Inflammatory macrophage treated with lipopolysaccharide for 4 hours (primary cell): ENCODE data around the gene PWWP2B.
"Not testable (repeated sequence)": the region's sequence is repeated elsewhere in the genome, so short reads cannot be mapped to it uniquely, and the experiment has no call there.

Experiments
- DNase-seq: peaks from one replicate; pipeline ENCODE4 v3.0.0-alpha.2; 2020

PWWP2B gene

GRCh38 chr10:132382231-132382922 lies 14.6 kb upstream of the PWWP2B start:
- DNase-seq = no peak

DNA sequence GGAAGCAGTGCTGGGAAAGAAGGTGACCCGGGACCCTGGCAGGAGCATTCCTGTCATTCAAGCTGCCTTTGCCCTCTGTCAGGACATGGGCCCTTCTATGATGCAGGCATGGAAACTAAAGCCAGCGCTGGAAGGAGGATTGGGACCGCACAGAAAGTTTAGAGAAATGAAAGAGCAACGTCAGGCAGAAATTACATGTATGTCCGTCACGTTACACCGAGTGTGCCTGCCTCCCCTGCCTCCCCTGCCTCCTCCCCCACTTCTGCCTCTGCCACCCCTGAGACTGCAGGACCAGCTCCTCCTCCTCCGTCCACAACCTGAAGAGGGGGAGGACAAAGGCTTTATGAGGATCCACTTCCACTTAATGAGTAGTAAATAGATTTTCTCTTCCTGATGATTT lies 13.9 kb upstream of the PWWP2B start:
- DNase-seq = peak; percentile 15

- no peak for DNase-seq
Measured at GRCh38 chr10:132383751-132384196, 13.2 kb upstream of the PWWP2B start.

- DNase-seq = no peak
Measured at GRCh38 chr10:132384618-132385388, 12.2 kb upstream of the PWWP2B start.

GRCh38 chr10:132385389-132385667 lies 11.7 kb upstream of the PWWP2B start:
- peak; percentile 24 for DNase-seq

DNA sequence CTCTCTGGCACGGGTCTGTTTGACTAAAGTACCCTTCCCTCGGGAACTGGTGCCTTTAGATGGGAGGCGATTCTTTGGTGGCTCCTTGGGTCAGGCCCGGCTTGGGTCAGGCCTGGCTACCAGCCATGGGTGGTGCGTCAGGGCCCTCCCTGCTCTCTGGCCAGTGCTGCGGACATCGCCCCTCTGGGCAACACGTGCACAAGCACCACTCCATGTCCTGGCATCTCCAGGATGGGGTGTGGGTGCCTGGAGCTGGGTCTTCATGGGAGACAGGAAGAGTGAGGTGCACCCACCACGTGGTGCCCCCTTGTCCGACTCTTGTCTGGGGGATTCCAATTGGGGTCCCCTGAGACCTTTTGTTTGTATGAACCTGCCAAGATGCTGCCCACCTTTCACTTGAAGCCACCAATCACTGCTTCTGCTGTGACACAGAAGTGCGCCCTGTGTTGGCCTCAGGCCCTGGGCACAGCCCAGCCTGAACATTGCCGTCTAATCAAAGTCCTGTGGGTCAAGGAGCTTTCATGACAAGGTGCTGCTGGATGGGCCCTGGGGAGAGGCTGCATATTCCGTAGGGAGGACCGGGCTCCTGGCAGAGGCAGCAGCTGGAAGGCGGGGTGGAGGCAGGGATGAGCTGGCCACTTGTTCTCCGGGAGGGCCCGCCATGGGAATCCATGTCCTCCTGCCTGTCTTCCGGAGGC lies 11.1 kb upstream of the PWWP2B start:
- no peak for DNase-seq

DNA sequence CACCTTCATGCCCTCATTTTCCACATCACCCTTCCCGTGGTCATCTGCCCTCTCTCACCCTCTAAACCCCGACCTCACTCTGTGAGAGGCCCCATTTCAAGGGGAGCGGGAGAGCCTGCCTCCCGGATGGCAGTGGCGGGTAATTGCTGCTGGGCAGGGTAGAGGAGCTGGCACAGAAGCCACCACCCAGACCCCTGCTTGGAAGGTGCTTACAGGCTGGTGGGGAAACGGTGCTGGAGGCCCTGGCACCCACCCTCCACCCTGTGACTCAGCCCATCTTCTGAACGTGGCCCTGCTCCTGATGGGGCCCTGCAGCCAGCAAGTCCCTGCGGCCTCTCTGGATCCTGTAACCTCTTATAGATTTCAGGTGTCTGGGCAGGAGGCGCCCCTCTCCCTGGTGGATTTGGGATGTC lies 10.6 kb upstream of the PWWP2B start:
- no peak for DNase-seq

DNA sequence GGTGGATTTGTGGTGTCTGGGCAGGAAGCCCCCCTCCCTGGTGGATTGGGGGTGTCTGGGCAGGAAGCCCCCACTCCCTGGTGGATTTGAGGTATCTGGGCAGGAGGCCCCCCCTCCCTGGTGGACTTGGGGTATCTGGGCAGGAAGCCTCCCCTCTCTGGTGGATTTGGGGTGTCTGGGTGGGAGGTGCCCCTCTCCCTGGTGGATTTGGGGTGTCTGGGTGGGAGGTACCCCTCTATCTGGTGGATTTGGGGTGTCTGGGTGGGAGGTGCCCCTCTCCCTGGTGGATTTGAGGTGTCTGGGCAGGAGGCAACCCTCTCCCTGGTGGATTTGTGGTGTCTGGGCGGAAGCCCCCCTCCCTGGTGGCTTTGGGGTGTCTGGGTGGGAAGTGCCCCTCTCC lies 10.1 kb upstream of the PWWP2B start:
- not testable (repeated sequence) for DNase-seq

DNA sequence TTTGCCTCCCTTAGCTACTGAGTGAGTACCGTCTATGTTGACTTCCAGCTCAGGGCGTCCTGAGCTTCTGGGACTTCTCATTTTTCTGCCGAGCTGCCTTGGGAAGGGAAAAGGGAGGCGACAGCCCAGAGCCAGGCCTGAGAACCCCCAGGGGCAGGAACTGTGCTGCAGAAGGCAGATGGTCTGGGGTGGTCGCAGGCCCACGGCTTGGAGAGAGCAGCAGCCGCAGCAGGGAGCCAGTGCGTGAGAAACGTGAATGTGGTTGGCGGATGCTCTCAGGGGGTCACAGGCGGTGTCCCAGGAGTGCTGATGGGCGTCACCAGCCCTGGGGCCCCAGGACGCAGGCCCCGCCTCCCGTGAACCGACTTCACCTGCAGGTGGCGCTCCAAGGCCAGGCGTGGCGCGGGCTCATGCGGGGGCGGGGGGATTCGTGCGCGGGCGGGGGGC lies 9.2 kb upstream of the PWWP2B start:
- peak; percentile 34 for DNase-seq

DNA sequence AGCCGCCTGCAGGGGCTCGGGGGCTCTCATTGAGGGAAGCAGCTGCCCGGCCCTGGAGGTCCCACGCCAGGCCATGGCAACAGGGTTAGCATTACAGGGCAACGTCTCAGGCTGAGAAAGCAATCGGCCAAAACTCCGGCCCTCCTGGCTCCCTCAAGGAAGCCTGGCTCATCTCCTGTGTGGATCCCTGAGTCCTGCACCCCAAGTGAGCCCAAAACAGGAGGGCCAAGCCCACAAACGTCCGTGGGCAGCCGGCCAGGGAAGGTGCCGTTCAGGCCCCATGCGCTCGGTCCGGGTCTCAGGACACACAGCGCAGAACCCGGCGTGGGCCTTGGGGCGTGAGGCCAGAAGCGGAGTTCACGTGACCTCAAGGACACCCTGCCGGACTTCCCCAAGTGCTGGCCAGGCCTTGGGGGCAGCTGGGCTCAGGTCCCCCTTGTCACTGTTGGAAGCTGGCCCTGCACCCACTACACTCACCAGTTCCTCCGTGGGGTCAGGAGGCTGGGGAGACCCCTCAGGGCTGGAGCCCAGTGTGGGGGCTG lies 8.0 kb upstream of the PWWP2B start:
- peak; percentile 50 for DNase-seq

DNA sequence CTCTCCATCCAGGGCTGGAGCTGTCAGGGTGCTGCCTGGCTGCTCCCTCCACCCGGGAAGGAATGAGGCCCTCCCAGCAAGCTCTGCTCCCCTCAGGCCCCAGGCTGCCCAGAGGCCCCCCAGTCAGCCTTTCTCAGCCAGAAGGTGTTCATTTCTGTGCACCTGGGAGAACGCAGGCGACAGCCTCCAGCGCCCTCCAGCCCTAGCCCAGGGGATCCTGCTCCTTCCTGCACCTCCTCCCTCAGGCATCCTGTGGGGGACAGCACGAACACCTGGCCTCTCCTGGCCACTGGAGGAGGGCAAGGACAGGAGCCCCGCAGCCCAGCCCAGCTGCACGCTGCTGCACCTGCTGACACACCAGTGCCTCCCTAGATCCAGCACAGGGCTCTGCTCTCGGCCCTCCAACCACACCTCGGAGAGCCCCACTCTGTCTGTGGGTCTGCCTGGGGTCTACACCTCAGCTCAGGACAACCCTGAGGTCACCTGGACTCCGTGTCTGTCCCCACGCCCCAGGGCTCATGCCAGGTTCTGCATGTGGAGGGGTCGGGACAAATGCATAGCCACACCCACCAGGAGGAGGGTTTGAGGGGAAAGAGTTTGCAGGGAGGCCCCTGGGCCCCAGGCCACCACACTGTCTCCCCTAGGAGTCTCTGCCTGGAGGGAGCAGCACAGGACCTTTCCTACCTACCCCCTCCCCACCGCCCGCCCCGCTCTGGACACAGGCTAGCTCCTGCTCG lies 7.4 kb upstream of the PWWP2B start:
- DNase-seq = no peak

DNA sequence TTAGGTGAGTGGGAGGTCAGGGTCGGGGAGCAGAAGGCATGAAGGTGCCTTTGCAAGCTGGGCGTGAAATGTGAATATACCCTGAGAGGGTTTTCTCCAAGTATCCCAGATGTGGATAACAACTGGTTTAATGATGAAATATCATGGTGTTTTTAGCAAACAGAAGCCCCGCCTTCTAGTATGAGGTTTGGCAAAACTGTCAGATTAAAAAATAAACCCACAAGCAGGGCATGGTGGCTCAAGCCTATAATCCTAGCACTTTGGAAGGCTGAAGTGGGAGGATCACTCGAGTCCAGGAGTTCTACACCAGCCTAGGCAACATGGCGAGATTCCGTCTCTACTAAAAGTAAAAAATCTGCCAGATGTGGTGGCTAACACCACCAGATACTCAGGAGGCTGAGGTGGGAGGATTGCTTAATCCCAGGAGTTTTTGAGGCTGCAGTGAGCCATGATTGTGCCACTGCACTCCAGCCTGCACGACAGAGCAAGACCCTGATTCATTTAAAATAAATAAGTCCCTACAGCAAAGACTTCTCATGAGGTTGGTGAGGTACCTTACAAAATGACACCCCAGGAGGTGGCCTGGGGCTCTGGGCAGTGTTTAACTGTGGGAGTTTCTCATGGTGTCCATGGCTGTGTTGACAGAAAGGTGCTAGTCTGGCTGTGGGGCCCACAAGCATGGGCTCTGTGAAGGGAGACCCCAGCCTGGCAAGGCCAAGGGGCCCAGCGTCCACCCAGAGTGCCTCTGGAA lies 6.7 kb upstream of the PWWP2B start:
- DNase-seq = peak; percentile 14

DNA sequence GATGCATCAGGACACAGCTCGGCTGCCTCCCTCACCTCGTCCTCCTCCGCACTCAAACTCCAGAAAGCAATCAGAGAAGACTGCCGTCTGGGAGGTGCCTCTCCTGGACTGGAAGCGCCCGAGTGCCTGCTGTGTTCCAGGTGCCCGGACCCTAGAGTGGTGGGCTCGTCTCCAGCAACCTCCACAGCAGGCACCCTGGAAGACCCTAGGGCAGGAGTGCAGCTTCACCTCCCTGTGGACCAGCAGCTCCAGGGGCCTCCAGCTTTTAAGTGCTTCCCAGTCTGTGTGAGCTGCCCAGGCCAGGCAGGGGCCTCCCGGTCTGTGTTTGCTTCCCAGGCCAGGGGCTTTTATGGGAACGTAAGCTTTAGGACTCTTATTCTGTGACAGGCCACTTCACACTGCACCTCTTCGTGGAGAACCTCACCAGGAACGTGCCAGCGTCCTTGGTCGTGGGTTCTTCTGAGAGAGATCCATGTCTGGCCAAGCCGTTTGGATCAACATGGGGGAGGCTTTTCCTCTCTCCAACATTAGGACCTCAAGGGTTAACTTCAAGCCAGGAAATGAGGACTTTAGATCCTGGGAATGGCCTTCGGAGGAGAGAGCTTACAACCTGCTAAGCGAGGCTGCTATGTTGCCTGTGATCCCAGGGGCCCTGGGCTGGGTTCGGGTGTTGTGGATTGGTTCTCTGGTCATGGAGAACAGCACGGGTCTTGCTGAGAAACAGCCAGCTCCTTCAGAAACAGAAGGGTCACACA lies 5.9 kb upstream of the PWWP2B start:
- DNase-seq = no peak

- no peak for DNase-seq
Measured at GRCh38 chr10:132391676-132392020, 5.4 kb upstream of the PWWP2B start.

GRCh38 chr10:132392184-132392800 lies 4.7 kb upstream of the PWWP2B start:
- no peak for DNase-seq

GRCh38 chr10:132392811-132393694 lies 3.9 kb upstream of the PWWP2B start:
- no peak for DNase-seq

GRCh38 chr10:132393695-132394181 lies 3.3 kb upstream of the PWWP2B start:
- DNase-seq = no peak

- no peak for DNase-seq
Measured at GRCh38 chr10:132394201-132394811, 2.7 kb upstream of the PWWP2B start.
